Measurements from ENCODE around the gene AKAP11.

AKAP11 gene

GRCh38 chr13:42247883-42248282 lies 24.1 kb upstream of the AKAP11 start:
- Mint-ChIP-seq H3K27ac (no peak overlapping the region), H3K36me3 (ENCODE audit: low read depth) (peaks cover 11% of the 10 kb centered on the region), H3K4me3 (no peak overlapping the region), H3K4me1 (no peaks in the 10 kb centered on the region), H3K27me3 (ENCODE audit: low read depth, poor library complexity) (no peaks in the 10 kb centered on the region), H3K9me3 (no peaks in the 10 kb centered on the region)
- DNase-seq = no peak
- TF ChIP-seq CTCF (IDR thresholded peaks at IDR 0.05) = no peak

- Mint-ChIP-seq H3K9me3 (peaks cover 7% of the 10 kb centered on the region), H3K4me3 (no peak overlapping the region), H3K36me3 (ENCODE audit: low read depth) (peaks cover 6% of the 10 kb centered on the region), H3K27ac (no peak overlapping the region), H3K27me3 (ENCODE audit: low read depth, poor library complexity) (no peaks in the 10 kb centered on the region), H3K4me1 (no peaks in the 10 kb centered on the region)
- no peak for DNase-seq
- no peak for TF ChIP-seq CTCF (IDR thresholded peaks at IDR 0.05)
Measured at GRCh38 chr13:42255886-42256285, 16.1 kb upstream of the AKAP11 start.

- H3K27me3 Mint-ChIP-seq (ENCODE audit: low read depth, poor library complexity) = no peaks in the 10 kb centered on the region
- no peak for TF ChIP-seq CTCF (IDR thresholded peaks at IDR 0.05)
- H3K36me3 Mint-ChIP-seq (ENCODE audit: low read depth) = peaks cover 17% of the 10 kb centered on the region
- H3K27ac Mint-ChIP-seq = no peak overlapping the region
- no peak overlapping the region for H3K4me3 Mint-ChIP-seq
- H3K4me1 Mint-ChIP-seq = no peaks in the 10 kb centered on the region
- DNase-seq = no peak
- peaks cover 27% of the 10 kb centered on the region for H3K9me3 Mint-ChIP-seq
Measured at GRCh38 chr13:42258747-42259146, 13.2 kb upstream of the AKAP11 start.

- DNase-seq = no peak
- TF ChIP-seq CTCF (IDR thresholded peaks at IDR 0.05) = no peak
- H3K27me3 Mint-ChIP-seq (ENCODE audit: low read depth, poor library complexity) = no peaks in the 10 kb centered on the region
- H3K9me3 Mint-ChIP-seq = peaks cover 27% of the 10 kb centered on the region
- H3K4me3 Mint-ChIP-seq = no peak overlapping the region
- no peak overlapping the region for H3K27ac Mint-ChIP-seq
- peaks cover 17% of the 10 kb centered on the region for H3K36me3 Mint-ChIP-seq (ENCODE audit: low read depth)
- H3K4me1 Mint-ChIP-seq = no peaks in the 10 kb centered on the region
Measured at GRCh38 chr13:42259515-42259914, 12.4 kb upstream of the AKAP11 start.

- Mint-ChIP-seq H3K9me3 (peaks cover 27% of the 10 kb centered on the region), H3K4me1 (no peaks in the 10 kb centered on the region), H3K4me3 (no peak overlapping the region), H3K27me3 (ENCODE audit: low read depth, poor library complexity) (no peaks in the 10 kb centered on the region), H3K36me3 (ENCODE audit: low read depth) (peaks cover 17% of the 10 kb centered on the region), H3K27ac (no peak overlapping the region)
- TF ChIP-seq CTCF (IDR thresholded peaks at IDR 0.05) = no peak
- DNase-seq = no peak
Measured at GRCh38 chr13:42260903-42261654, 10.9 kb upstream of the AKAP11 start.

GRCh38 chr13:42266473-42266872 lies 5.5 kb upstream of the AKAP11 start:
- Mint-ChIP-seq H3K27ac (no peak overlapping the region), H3K4me3 (no peak overlapping the region), H3K36me3 (ENCODE audit: low read depth) (peaks cover 26% of the 10 kb centered on the region), H3K27me3 (ENCODE audit: low read depth, poor library complexity) (no peaks in the 10 kb centered on the region), H3K9me3 (peaks cover 41% of the 10 kb centered on the region), H3K4me1 (peaks cover 8% of the 10 kb centered on the region)
- DNase-seq = no peak
- no peak for TF ChIP-seq CTCF (IDR thresholded peaks at IDR 0.05)

Measured in nephron progenitor cell (in vitro differentiated cells).